Peyer's patch (tissue), 4 donors: ENCODE data around the gene CCDC85B.

ENCODE experiments used
- POLR2A ChIP-seq, 2 donors: fragments of 450-650 bp; IDR thresholded peaks; one replicate each; pipeline ENCODE4 v1.5.1; 2017; ENCODE audit warnings: antibody characterized with exemption in 2 of 2, mild to moderate bottlenecking in 2 of 2, moderate library complexity in 2 of 2
- TF ChIP-seq, protein P1 (sequence below), 6 experiments: fragments of 450-650 bp in 4 of 6; fragments of 200-600 bp in 2 of 6; sonication (generic) in 1 of 6; IDR thresholded peaks; one replicate each; pipeline ENCODE4 v1.5.1; 2017 to 2019; ENCODE audit warnings: antibody characterized with exemption in 6 of 6, mild to moderate bottlenecking in 3 of 6, moderate library complexity in 1 of 6

GRCh38 chr11:65860278-65861164 is 30.0 kb upstream of the CCDC85B start, which contains the start of gene MUS81:
- TF ChIP-seq POLR2A (IDR thresholded peaks at IDR 0.05) = peak; percentile 77 to 88
- TF ChIP-seq, protein P1, sequence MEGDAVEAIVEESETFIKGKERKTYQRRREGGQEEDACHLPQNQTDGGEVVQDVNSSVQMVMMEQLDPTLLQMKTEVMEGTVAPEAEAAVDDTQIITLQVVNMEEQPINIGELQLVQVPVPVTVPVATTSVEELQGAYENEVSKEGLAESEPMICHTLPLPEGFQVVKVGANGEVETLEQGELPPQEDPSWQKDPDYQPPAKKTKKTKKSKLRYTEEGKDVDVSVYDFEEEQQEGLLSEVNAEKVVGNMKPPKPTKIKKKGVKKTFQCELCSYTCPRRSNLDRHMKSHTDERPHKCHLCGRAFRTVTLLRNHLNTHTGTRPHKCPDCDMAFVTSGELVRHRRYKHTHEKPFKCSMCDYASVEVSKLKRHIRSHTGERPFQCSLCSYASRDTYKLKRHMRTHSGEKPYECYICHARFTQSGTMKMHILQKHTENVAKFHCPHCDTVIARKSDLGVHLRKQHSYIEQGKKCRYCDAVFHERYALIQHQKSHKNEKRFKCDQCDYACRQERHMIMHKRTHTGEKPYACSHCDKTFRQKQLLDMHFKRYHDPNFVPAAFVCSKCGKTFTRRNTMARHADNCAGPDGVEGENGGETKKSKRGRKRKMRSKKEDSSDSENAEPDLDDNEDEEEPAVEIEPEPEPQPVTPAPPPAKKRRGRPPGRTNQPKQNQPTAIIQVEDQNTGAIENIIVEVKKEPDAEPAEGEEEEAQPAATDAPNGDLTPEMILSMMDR (IDR thresholded peaks at IDR 0.05) = peak; percentile 88 to 96 (median 93)
